ENCODE results near the gene TMEM219. TPM values are rescaled to one million over a fixed set of nuclear protein-coding genes. Genes with fewer than 3 reads are reported as not detected.

The TMEM219 gene
- polyA plus RNA-seq, 1 donor from 2014 or later = 171 TPM

- Mint-ChIP-seq H3K4me1 (peaks cover 0 to 3% (median 3%) of the 10 kb centered on the region in 3 donors), H3K27ac (peak overlapping the region in 1 of 3 donors; percentile 70), H3K27me3 (no peaks in the 10 kb centered on the region), H3K9me3 (no peaks in the 10 kb centered on the region), H3K36me3 (peaks cover 7% of the 10 kb centered on the region), H3K4me3 (peak overlapping the region in 1 of 4 donors; percentile 75)
Observed at GRCh38 chr16:29968205-29968604, 6.3 kb downstream of the TMEM219 start.

- Mint-ChIP-seq H3K4me3 (no peak overlapping the region), H3K36me3 (peaks cover 7% of the 10 kb centered on the region), H3K27ac (peak overlapping the region in 2 of 3 donors; percentile 35 to 60), H3K9me3 (no peaks in the 10 kb centered on the region), H3K27me3 (no peaks in the 10 kb centered on the region), H3K4me1 (peaks cover 15 to 20% (median 18%) of the 10 kb centered on the region in 3 donors)
Observed at GRCh38 chr16:29971304-29971703, 9.4 kb downstream of the TMEM219 start.

GRCh38 chr16:29972500-29972899 lies 10.6 kb downstream of the TMEM219 start:
- Mint-ChIP-seq H3K9me3 (no peaks in the 10 kb centered on the region), H3K4me1 (peaks cover 20 to 22% (median 22%) of the 10 kb centered on the region in 3 donors), H3K36me3 (peaks cover 7% of the 10 kb centered on the region), H3K27ac (peak overlapping the region in 2 of 3 donors; percentile 74 to 95), H3K4me3 (peak overlapping the region in 3 of 4 donors; percentile 71 to 90 (median 78)), H3K27me3 (no peaks in the 10 kb centered on the region)

DNA sequence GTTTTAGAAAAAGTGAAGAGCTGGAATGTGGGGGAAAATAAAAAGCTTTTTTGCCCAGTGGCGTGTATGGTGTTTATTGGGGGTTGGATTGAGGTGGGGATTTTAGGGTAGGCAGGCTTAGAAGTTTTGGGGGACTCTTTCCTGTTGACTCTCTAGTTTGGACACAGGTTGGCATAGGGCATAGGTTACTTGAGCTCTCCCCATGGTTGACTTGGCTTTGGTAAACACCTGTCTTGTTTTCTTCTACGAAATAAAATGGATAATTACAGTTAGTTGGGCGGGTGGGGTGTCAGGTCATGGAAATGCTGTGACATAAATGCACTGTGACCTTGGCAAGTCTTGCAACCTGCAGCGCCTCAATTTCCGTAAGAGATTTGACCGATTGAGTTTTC lies 11.1 kb downstream of the TMEM219 start:
- Mint-ChIP-seq H3K9me3 (no peaks in the 10 kb centered on the region), H3K27me3 (no peaks in the 10 kb centered on the region), H3K4me3 (peak overlapping the region; percentile 78 to 98 (median 92)), H3K4me1 (peaks cover 20 to 22% (median 22%) of the 10 kb centered on the region in 3 donors), H3K27ac (peak overlapping the region; percentile 74 to 95 (median 77)), H3K36me3 (peaks cover 7% of the 10 kb centered on the region)

- Mint-ChIP-seq H3K4me1 (peaks cover 20 to 22% (median 22%) of the 10 kb centered on the region in 3 donors), H3K4me3 (peak within 1 kb of the TSS; percentile 78 to 98 (median 92)), H3K36me3 (peaks cover 7% of the 10 kb centered on the region), H3K27ac (peak within 1 kb of the TSS; percentile 74 to 95 (median 77)), H3K27me3 (no peaks in the 10 kb centered on the region), H3K9me3 (no peaks in the 10 kb centered on the region)
Observed at GRCh38 chr16:29973384-29974246, 11.7 kb downstream of the TMEM219 start, which contains the start of gene TAOK2. TAOK2 (plus strand) TSS chr16:29973868; CDS start chr16:29977773, 3,905 bp downstream.

DNA sequence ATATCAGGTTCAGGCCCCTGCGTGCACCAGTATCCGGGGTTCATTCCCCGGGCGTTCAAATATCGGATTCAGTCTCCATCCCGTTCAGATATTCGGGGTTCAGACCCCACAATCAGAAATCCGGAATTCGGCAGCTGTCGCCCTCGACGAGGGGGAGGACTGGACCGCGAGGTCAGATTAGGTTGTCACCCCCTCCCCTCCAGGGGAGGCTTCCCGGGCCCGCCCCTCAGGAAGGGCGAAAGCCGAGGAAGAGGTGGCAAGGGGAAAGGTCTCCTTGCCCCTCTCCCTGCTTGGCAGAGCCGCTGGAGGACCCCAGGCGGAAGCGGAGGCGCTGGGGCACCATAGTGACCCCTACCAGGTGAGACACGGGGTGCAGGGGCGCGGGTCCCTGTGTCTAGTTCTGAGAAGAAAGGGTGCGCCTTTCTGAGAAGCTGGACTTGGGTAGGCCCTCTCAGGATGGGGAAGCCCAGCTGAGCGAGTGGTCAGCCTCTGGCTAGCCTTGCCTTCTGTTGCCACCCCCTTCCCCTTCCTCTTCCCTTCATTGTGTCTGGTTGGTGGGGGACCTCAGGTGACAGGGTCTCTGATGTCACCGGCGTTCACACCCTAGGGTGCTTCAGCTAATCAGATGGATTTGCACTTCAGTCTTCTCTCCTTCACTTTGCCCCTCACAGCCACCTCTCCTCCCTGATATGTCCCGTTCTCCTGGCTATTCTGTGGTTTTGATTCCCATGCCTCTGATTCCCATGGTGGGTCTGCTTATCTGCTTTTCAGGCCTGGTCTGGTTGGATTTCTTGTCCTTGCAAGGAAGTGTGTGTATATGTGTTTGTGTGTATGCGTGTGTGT lies 12.6 kb downstream of the TMEM219 start:
- peak overlapping the region; percentile 36 to 83 (median 74) for H3K27ac Mint-ChIP-seq
- H3K36me3 Mint-ChIP-seq = peaks cover 4% of the 10 kb centered on the region
- no peaks in the 10 kb centered on the region for H3K9me3 Mint-ChIP-seq
- peaks cover 20 to 22% (median 22%) of the 10 kb centered on the region in 3 donors for H3K4me1 Mint-ChIP-seq
- peak overlapping the region; percentile 78 to 98 (median 92) for H3K4me3 Mint-ChIP-seq
- H3K27me3 Mint-ChIP-seq = no peaks in the 10 kb centered on the region

DNA sequence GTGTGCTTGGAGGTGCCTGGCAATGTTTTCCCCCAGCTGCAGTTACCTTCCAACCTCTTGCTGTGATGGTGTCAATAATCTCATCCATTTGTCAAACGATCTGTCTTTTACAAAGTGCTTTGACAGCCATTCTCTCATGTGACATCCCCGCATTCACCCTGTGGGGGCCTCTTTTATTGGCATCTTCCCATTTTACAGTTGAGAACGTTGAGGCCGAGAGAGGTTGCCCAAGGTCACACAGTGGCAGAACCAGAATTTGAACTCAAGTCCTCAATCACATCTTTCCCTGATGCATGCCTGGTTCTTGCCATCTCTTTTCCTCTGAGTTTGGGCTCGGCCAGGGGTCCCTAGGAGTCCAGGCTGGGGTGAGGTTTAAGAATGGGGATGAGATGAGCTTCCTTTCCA lies 13.3 kb downstream of the TMEM219 start:
- Mint-ChIP-seq H3K27me3 (no peaks in the 10 kb centered on the region), H3K4me1 (peaks cover 20 to 22% (median 22%) of the 10 kb centered on the region in 3 donors), H3K4me3 (peak overlapping the region; percentile 78 to 98 (median 92)), H3K27ac (peak overlapping the region; percentile 36 to 83 (median 74)), H3K9me3 (no peaks in the 10 kb centered on the region), H3K36me3 (peaks cover 4% of the 10 kb centered on the region)

- Mint-ChIP-seq H3K4me1 (peaks cover 20 to 22% (median 22%) of the 10 kb centered on the region in 3 donors), H3K36me3 (peaks cover 4% of the 10 kb centered on the region), H3K27me3 (no peaks in the 10 kb centered on the region), H3K4me3 (peak overlapping the region; percentile 17 to 98 (median 74)), H3K9me3 (no peaks in the 10 kb centered on the region), H3K27ac (peak overlapping the region in 2 of 3 donors; percentile 74 to 81)
Observed at GRCh38 chr16:29975811-29976511, 14.1 kb downstream of the TMEM219 start.

DNA sequence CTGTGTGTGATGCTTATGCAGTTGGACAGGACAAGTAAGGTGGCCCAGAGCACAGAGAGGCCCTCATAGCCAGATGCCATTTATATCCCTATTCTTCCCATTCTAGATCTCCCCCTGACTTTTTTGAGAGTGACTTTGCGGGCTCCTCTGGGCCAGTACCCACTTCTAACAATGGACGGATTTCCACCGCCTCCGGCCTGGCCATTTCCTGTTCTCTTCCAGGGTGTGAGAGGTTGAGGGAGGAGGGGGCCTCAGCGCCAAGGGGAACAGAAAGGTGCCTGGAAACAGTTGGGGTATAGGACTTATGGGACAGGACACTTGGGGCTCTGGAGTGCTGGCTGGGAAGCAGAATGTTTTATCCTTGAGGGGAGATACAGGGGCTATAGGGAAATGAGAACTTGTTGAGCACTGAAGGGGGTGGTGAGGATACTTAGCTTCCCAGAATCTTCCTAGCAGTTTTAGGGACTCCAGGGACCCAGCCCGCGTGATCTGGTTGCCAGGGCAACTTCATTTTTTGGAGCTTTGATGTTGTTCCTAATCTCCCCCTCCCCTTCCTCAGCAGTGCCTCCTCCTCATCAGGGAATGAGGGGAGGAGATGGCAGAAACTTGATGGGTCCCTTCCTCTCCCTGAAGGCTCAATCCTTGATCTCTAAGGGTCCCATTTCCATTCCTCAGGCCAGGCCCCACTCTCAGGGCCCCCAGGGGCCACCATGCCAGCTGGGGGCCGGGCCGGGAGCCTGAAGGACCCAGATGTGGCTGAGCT lies 15.4 kb downstream of the TMEM219 start:
- Mint-ChIP-seq H3K4me1 (peaks cover 20 to 22% (median 22%) of the 10 kb centered on the region in 3 donors), H3K27ac (peak overlapping the region in 2 of 3 donors; percentile 11 to 53), H3K36me3 (peaks cover 2% of the 10 kb centered on the region), H3K4me3 (peak overlapping the region in 1 of 4 donors; percentile 78), H3K27me3 (no peaks in the 10 kb centered on the region), H3K9me3 (no peaks in the 10 kb centered on the region)

DNA sequence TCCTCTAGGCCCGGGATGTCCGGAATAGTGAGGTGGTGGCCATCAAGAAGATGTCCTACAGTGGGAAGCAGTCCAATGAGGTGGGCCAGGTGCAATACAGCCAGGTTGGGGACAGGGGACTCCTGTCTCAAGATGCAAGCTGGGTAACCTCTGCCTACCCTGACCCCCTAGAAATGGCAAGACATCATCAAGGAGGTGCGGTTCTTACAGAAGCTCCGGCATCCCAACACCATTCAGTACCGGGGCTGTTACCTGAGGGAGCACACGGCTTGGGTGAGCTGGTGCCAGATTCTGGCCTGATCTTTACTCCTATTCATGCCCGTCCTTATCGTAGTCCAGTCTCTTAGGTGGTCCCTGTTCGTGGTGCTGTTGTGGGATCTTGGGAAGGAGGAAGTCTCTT lies 16.2 kb downstream of the TMEM219 start:
- Mint-ChIP-seq H3K4me1 (peaks cover 20 to 22% (median 20%) of the 10 kb centered on the region in 3 donors), H3K36me3 (peaks cover 2% of the 10 kb centered on the region), H3K27me3 (no peaks in the 10 kb centered on the region), H3K9me3 (no peaks in the 10 kb centered on the region), H3K27ac (peak overlapping the region in 1 of 3 donors; percentile 53), H3K4me3 (no peak overlapping the region)

DNA sequence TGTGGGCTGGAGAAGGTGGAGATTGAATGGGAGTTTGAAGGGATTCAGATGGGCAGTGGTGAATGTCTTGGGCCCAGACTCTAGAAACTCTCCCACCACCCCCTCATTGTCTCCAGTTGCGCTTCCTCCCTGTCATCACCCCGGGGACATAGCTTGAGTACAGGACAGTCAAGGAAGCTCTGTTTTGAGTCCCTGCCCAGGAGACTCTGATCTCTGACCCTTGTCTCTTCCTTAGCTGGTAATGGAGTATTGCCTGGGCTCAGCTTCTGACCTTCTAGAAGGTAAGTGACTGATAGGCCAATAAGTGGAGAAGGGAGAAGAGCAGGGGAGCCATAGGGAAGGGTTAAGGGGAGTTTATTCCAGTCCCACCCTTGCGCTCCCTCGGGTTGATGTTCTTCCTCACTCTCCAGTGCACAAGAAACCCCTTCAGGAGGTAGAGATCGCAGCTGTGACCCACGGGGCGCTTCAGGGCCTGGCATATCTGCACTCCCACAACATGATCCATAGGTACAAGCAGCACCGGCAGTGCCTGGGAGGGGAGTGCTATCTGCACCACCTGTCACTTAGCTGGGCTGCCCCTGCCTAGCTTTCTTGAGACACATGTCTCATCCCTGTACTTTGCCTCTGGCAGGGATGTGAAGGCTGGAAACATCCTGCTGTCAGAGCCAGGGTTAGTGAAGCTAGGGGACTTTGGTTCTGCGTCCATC lies 16.8 kb downstream of the TMEM219 start:
- Mint-ChIP-seq H3K4me3 (peak overlapping the region in 1 of 4 donors; percentile 6), H3K4me1 (peaks cover 14 to 22% (median 19%) of the 10 kb centered on the region in 3 donors), H3K36me3 (no peaks in the 10 kb centered on the region), H3K9me3 (no peaks in the 10 kb centered on the region), H3K27me3 (no peaks in the 10 kb centered on the region), H3K27ac (no peak overlapping the region)

- peak overlapping the region in 1 of 3 donors; percentile 37 for H3K27ac Mint-ChIP-seq
- H3K9me3 Mint-ChIP-seq = no peaks in the 10 kb centered on the region
- no peaks in the 10 kb centered on the region for H3K4me1 Mint-ChIP-seq
- H3K4me3 Mint-ChIP-seq = no peak overlapping the region
- no peaks in the 10 kb centered on the region for H3K27me3 Mint-ChIP-seq
- H3K36me3 Mint-ChIP-seq = peaks cover 3% of the 10 kb centered on the region
Observed at GRCh38 chr16:29982560-29983419, 20.9 kb downstream of the TMEM219 start.

Measured in IgD-negative memory B cell (primary cell).